GM18508 (cell line): ENCODE data around the gene DPPA4.
"Not testable (repeated sequence)": the region's sequence is repeated elsewhere in the genome, so short reads cannot be mapped to it uniquely, and the experiment has no call there.

Source experiments
- ATAC-seq: cut with Tn5 transposase; IDR thresholded peaks from one replicate; pipeline ENCODE4 v1.9.1; 2021; ENCODE audit warnings: moderate number of reproducible peaks; ENCODE audit not compliant: insufficient read depth, unreplicated experiment

Gene DPPA4, protein sequence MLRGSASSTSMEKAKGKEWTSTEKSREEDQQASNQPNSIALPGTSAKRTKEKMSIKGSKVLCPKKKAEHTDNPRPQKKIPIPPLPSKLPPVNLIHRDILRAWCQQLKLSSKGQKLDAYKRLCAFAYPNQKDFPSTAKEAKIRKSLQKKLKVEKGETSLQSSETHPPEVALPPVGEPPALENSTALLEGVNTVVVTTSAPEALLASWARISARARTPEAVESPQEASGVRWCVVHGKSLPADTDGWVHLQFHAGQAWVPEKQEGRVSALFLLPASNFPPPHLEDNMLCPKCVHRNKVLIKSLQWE

DNA sequence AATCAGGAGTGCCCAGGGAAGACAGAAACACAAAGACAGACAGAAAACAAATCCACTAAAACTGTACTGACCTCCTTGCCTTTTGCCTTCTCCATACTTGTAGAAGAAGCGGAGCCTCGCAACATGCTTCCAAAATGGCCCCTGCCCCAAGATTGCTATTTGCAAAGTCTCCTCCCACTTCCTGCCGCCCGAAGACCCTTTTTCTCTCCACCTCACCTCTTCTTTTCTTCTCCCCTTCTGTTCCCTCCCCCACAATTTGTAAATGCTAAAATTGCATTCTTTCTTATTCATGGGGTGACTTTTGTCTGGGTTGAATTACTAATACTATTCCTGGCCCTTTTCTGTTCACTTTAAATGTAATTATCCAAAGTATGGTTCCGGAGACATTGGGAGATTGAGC, at the start of gene DPPA4:
TSS of gene DPPA4 (minus strand) at position 154 of the 400 bp plus-strand sequence. CDS start at position 125, 29 bp downstream.
- no peak for ATAC-seq

GRCh38 chr3:109385442-109386318, 48.3 kb upstream of the DPPA4 start:
- no peak for ATAC-seq

DNA sequence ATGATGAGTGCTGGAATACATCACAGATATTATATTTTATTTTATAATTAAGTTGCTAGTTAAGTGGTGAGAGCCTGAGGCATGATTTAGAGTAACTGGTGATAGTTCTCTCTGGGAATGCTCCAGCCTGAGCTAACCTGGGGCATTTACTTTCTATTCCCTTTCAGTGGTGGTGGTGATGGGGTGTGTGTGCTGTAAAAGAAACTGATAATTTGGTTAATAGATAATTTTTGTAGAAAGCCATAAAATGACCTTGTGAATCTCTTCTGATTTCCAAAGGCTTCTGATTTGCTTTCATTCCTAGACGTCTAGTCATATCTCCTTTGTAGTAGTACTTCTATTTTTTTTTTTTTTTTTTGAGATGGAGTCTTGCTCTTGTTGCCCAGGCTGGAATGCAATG, 46.8 kb upstream of the DPPA4 start:
- no peak for ATAC-seq

- no peak for ATAC-seq
Observed at GRCh38 chr3:109382588-109382987, 45.2 kb upstream of the DPPA4 start.

DNA sequence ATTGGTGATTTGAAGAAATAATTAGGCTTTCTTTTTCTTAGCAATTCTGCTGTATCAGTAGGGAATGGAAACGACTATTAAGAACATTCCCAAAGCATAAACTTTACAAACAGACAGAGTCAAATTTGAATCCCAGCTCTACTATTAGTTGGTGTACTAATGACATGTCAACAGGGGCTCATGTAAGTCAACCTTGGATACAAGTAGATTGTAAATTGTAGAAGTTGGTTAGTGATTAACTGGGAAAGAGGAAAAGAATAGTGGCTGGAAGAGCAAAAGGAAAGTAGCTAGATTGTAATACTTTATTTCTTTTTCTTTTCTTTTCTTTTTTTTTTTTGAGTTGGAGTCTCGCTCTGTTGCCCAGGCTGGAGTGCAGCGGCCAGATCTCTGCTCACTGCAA, 38.6 kb upstream of the DPPA4 start:
- no peak for ATAC-seq

GRCh38 chr3:109374434-109374833, 37.1 kb upstream of the DPPA4 start:
- not testable (repeated sequence) for ATAC-seq

DNA sequence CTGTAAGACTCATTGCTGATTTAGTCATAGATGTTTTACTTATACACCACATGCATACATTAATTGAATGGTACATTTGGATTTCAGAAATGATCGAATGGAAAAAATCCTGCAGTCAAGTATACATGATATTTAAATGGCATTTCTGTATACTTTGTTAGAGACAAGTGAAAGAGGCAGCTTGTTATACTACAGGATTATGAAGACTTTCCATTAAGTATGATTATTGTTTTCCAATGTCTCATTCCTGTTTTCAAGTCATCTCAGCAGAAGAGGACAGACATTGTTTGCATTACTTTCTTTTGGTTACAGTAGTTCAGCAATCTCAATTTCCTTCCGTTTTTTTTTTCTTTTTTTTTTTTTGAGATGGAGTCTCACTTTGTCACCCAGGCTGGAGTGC, 36.6 kb upstream of the DPPA4 start:
- no peak for ATAC-seq

GRCh38 chr3:109372639-109373038, 35.3 kb upstream of the DPPA4 start:
- no peak for ATAC-seq

DNA sequence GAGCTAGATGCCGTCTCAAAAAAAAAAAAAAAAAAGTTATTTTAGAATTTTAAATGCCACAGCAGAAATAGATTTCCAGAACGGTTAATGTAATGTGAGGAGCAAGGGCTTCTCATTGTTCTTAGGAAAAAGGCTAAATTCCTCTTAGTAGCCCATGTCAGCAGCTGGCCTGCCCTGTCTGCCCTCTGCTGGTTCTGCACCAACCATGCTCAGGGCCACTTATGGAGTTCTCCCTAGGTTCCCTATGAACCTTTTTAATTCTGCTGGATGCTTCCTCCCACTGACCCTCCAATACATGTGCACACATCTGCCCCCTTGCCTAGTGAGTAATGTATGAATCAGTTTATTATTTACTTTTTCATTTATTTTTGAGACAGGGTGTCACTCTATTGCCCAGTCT, 32.2 kb upstream of the DPPA4 start:
- no peak for ATAC-seq

GRCh38 chr3:109364088-109364487, 26.7 kb upstream of the DPPA4 start:
- no peak for ATAC-seq

- no peak for ATAC-seq
Observed at GRCh38 chr3:109363634-109364033, 26.3 kb upstream of the DPPA4 start.

DNA sequence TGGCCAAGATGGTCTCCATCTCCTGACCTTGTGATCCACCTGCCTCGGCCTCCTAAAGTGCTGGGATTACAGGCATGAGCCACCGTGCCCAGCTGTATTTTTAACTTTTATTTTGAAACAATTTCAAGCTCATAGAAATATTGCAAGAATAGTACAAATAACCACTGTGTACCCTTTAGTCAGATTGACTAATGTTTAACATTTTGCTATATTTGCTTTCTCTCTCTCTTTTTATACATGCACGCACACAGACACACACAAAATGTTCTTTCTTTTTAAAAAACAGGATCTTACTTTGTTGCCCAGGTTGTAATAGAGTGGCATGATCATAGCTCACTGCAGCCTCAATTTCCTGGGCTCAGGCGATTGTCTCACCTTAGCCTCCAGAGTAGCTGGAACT, 25.5 kb upstream of the DPPA4 start:
- ATAC-seq = no peak

DNA sequence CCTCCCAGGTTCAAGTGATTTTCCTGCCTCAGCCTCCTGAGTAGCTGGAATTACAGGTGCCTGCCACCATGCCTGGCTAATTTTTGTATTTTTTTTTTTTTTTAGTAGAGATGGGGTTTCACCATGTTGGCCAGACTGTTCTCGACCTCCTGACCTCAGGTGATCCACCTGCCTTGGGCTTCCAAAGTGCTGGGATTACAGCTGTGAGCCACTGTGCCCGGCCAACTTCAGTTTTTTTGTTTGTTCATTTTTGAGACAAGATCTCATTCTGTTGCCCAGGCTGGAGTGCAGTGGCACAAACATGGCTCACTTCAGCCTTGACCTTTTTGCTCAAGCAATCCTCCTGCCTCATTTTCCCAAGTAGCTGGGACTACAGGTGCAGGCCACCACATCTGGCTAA, 21.5 kb upstream of the DPPA4 start:
- not testable (repeated sequence) for ATAC-seq

GRCh38 chr3:109356442-109357155, 19.3 kb upstream of the DPPA4 start:
- ATAC-seq = no peak

DNA sequence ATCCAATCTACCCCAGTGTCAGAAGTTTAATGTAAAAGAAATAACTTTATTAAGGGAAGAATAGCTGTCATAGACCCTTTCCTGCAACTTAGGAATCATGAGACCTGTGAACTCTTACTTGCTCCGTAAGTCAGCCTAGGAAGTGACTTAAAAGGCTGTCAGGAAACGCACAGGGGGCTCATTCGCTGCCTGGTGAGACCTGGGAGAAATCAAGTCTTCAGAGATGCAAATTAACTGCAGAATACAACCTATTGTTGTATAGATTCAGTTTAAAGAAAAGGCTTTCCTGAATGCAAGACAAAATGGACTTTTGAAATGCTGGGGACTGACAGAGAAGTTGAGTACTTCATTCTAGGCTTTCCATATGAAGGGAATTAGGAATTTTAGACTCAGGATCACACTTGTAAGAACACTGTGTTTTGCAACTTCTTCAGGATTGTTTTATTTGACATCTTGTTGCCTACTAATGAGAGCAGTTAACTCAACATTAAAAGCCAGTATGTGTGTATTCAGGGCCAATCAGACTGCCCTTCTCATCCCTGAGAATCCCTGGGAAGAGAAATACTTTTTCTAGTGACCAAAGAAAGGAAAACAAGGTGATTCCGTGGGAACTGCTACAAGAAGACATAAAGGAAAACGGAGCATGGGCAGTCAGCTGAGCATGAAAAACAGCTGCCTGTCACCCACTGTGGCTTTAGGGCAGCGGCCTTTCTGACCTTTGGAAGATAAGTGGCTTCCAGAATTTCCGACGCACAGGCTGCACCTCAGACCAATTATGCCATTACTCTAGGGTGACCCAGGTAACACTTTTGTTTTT, 18.5 kb upstream of the DPPA4 start:
- ATAC-seq = no peak

GRCh38 chr3:109353057-109353456, 15.7 kb upstream of the DPPA4 start:
- no peak for ATAC-seq

DNA sequence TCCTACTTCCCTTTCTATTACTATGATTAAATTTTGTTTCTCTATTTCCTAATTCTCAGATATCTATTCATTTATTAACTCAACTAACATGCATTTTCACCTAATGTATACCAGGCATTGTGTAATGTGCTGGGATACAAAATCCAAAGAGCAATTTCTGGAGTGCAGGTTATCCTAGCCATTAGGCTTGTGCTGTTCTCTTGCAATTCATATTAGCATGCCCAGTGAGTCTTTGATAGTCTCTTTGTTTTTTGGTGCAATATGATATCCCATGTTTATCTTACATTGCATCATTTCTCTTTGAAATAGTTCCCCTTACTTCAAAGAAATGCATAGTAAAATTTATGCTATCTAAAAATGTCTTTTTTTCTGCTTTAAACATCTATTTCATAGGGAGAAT, 13.9 kb upstream of the DPPA4 start:
- ATAC-seq = no peak

DNA sequence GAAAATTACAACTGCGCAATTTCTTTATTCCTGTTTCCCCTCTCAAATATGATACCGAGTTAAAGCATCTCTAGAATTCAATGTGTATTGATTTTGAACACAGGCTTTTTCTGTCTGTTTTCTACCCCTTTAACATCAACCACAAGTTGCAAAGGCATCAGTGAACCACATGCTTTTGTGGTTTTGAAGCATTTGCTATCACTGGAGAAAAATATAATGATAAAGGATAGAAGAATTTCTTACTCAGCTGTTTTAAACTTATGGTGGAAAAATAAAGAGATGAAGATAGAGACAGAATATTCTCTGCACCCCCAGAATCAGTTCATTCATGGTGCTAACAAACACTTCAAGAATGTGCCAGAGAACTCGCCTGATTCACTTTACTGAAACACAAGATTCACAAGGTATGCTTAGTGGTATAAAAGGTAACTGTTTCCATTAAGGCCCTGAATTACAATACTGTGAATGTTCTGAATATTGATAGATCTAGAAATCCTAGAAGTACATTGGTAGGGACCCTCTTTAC, 9.5 kb upstream of the DPPA4 start:
- ATAC-seq = no peak

DNA sequence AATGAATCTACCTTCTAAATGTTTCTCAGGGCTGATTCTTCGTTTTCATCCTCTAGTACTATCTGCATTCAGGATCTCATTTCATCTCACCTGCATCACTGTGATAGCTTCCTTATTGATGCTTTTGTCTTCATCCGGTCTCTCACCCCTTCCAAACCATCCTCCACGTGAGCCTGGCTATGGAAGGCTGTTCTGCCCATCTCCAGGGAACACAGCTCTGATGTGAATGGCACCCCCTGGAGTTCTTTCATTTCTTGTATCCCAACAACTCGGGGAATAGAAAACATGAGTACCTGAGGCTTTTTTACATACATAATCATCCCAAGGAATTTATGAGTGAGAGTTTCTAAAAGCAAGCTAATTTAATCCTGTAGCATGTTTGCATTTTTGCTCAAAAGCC, 8.8 kb upstream of the DPPA4 start:
- no peak for ATAC-seq
